ENCODE measurements around the gene APBA2.

APBA2 gene

DNA sequence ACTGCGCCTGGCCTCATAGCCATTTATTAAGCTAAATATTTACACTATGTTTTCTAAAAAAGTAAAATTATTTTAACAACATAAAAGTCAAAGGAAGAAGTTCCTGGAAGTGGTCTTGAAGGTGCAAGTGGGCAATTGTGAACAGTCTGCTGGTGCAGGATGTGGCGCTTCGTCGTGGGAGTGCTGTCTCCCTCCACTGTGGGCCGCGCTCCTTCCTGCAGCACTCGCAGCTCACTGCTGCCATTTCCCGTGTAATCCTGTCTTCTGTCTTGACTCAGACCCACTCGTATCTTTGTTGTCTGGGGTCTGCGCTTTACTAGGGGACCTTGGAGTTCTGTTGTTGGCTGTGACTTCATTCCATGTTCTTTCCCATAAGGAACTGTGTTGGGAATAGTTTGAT, 56.3 kb downstream of the APBA2 start:
- no peak for DNase-seq

DNA sequence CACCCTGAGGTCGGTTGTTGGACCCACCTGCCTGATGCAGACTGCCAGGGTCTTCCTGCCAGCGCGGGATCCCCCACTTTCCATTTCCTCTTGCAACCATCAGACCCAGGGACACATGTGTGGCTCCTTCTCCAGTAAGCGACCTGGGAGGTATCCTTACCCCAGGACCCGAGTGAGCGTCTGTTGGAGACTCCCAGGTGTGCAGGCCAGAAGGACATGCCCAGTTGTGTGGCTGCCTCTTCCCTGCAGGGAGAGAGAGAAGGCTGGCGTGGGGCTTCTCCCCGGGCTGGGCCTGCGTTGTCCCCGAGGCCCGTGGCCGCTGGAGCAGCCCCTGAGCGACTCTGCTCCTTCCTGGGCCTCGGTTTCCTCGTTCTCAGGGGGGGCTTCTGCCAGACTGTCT, 56.8 kb downstream of the APBA2 start:
- DNase-seq: no peak

DNA sequence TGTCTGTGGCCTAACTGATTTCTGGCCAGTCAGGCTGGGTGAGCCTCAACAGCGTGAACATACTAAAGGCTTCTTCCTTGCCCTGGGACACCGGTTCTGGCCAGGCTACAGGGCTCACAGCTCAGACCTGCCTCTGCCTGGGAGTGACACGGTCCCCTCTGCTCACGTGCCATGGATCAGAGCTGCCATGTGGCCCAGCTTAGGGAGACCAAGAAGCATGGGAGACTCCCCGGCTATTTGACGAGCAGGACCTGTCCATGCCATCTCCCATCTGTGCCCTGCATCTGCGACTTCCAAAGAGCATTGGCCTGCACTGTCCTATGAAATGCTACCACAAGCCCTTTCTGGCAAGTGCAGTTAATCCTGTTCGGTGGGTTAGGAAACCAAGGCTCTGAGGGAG, 57.4 kb downstream of the APBA2 start:
- no peak for DNase-seq

DNA sequence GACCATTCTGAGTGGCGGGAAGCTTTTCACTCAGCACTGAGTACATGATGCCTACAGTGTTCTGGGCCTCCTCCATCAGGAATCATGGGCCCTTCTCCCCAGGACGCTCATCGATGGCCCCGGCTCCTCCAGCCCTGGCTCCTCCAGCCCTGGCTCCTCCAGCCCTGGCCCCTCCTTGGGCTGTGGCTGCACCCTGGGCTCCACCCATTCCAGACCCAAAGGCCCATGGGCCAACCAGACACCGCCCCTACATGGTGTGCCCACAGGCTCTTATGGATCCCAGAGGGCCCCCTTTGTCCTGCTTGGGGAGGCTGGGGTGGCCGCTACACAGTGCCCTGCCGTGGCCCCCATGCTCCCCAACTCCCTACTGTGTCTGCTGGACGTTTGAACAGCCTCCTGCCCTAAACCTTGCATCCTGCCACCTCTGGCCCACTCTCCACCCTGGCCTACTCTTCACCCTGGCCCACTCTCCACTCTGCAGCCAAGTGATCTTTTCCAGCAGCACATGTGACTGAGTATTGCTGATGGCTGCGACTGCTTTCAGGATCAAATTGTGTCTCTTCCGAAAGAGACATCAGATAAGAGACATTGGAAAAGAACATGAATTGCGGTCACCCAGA, 57.9 kb downstream of the APBA2 start:
- DNase-seq: no peak

DNA sequence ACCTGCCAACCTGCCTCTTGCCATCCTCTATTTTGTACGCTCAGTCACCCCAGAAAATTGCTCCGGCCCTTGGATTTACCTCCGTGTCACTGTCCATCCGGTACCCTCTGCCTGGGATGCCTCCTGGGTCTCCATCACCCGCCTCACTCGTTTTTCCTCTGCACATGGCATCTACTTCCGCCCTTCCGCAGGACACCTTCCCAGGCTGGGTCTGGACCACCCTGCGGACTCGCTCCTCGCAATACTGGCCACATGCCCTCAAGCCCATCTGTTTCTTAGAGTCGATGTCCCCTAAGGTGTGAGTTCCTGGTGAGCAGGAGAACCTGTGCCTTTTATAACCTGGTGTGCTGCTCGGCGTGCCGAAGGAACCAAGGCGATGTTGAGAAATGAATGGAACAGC, 58.5 kb downstream of the APBA2 start:
- no peak for DNase-seq

DNA sequence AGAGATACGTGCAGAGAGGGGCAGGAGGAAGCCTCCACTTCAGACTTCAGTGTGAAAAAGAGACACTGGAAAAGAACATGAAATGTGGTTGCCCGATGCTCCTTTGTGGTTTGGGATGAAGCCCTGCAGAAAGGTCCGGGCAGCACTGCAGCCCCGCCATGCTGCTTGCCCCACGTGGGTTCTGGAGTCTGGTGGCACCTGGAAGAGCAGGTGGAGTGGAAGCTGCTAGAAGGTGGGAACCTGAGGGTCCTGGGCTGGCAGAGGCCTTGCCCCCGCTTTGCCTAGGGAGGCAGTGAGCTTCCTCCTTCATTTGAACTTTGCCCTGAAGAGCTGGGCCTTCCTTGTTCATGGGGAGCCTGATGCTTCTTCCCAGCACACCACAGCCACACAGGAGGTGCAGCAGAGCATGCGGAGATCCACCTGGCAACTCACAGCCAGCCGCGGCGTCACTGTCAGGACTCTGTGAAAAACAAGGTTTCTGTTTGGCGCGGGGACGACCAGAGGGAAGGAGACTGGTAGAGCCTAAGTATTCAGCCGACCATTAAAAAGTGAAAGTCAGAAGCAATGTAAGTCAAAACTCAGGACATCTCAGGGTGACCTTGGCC, 59.0 kb downstream of the APBA2 start:
- DNase-seq: no peak

DNA sequence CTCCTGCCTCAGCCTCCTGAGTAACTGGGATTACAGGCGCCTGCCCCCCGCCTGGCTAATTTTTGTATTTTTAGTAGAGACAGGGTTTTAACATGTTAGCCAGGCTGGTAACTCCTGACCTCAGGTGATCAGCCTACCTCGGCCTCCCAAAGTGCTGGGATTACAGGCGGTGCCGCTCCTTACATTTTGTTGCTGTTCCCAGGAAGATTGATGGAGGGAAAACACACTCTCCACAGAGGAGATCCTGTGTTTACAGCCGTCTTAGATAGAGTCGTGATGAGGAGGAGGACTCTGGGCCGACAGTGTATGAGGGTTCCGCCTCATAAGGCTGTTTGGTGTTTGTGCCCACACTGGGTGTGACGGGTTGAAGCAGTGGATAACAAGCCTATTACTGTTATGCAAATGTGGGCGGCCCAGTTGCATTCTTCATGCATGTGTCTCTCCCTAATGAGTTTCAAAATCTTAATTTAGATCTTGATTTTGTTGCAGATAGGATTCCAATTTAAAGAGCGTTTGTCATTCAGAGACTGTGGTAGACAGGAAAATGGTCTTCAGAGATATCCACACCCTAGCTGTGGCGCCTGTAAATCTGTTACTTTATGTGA, 60.0 kb downstream of the APBA2 start:
- no peak for DNase-seq

DNA sequence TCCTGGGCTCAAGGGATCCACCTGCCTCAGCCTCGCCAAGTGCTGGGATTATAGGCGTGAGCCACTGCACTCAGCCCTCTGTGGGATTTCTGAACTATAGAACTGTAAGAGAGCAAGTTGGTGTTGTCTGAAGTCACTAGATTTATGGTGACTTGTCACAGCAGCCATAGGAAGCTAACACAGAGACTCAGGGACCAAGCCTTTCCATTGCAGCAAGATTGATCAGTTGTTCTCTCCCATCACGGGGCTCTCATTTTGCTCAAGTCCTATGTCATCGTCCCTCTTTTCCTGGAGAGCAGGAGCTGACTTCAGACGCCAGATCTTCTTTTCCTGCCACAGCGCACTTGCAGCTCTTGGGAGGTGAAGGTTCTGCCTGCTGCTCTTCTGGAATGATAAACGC, 61.0 kb downstream of the APBA2 start:
- DNase-seq: no peak

DNA sequence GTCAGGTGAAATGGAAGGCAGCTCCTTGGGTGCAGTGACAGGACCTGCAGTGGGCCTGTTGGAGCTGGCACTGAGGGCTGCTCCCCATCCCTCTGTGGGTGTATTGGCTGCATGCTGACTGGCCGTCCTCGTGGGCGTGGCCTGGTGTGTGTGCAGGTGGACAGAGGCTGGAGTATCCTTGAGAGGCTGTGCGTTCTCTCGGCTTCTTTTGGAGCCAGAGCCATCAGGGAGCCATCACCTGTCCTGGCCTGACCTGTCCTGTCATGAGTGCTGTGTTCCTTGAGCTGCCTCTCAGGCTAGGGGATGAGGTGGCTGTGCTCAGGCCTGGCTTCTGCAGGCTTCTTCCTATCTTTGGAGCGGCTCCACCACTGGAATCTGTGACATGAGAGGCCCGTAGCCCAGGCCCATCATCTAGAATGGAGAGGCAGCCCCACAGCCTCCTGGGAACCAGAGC, 61.5 kb downstream of the APBA2 start:
- no peak for DNase-seq

DNA sequence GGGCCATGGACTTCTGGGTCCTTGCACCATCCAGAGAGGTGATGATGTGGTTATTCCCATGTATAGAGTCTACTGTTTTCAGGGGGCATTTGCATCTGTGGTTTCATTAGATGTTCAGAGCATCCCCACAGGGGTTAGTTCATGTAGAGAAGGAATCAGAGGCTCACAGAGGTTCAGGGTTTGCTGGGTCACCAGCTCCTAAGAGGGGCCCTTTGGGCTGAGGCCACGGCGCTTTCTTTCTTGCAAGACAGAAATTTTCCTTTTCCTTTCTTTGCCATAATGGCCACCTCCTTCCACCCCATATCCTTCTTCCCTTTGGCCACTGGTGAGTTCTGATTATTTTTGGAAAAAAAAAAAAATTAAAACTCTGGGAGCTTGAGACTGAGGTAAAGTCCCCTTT, 62.3 kb downstream of the APBA2 start:
- no peak for DNase-seq

DNA sequence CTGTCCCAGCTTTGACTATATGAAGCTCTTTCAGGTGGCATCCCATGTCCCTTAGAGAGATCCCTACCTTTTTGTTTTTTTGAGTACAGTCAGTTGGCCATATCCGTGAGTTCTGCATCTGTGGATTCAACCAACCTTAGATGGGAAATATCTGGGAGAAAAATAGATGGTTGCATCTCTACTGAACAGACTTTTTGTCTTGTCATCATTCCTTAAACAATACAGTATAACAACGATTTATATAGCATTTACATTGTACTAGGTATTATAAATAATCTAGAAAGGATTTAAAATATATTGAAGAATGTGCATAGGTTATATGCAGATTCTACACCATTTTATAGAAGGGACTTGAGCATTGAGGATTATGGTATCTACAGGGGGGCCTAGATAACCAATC, 65.1 kb downstream of the APBA2 start:
- DNase-seq: no peak

DNA sequence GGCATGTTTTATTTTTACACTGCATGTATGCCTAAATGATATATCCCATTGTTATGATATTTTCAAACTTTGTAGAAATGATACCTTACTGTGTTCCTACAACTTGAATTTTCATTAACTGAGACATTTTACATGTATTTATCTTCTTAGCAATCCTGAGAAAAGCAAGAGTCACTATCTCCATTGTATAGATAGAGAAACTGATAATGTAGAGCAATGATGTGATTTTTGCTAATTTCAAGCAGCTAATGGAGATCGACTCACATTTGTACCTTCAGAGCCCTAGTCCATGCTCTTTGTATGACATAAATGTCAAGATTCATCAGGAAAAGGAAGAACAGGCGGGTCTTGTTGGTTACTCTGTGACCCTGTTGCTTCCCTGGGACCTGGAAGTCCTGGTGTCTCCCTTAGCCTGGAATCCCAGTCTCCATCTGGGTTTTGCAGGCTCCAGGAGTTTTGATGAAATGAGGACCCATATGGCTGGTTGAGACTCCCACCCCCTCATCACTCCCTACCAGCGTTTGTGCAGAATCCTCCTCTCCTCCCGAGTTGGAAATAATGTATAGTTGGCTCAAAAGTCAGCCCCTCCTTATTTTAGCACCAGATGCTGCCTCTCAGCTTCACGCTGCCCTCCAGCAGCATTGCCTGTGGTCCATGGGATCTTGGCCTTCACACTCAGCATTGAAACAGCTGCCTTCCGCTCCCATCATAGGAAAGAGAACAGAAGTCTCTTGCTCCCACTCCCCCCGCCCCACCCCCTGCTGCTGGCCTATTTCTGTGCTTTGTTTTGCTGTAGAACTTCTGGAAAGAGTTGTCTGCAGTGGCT, 67.1 kb downstream of the APBA2 start:
- DNase-seq: no peak

DNA sequence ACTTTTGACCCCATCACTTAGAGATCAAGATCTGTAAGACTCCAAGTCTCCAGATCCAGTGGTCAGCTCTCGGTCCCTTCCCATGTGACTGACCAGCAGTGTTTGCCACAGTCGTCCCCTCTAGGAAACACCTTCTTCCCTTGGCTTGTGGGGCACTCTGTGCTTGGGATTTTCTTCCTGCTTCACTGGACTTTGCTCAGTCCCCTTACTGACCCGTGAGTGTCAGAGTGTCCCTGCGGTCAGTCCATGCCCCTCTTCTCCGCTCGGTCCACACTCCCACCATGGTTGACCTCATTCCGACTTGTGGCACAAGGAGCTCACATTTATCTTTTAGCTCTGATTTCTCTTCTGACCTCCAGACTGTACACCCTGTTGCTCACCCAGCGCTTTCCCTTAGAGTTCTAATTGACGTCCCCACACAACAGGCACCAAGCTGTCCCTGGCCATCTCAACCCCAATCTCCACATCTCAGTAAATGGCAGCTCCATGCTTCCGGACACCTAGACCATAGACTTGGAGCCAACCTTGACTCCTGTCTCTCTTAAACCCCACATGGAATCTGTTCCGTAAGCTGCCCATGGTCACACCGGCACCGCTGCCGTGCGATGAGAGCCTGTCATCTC, 67.9 kb downstream of the APBA2 start:
- DNase-seq: no peak

DNA sequence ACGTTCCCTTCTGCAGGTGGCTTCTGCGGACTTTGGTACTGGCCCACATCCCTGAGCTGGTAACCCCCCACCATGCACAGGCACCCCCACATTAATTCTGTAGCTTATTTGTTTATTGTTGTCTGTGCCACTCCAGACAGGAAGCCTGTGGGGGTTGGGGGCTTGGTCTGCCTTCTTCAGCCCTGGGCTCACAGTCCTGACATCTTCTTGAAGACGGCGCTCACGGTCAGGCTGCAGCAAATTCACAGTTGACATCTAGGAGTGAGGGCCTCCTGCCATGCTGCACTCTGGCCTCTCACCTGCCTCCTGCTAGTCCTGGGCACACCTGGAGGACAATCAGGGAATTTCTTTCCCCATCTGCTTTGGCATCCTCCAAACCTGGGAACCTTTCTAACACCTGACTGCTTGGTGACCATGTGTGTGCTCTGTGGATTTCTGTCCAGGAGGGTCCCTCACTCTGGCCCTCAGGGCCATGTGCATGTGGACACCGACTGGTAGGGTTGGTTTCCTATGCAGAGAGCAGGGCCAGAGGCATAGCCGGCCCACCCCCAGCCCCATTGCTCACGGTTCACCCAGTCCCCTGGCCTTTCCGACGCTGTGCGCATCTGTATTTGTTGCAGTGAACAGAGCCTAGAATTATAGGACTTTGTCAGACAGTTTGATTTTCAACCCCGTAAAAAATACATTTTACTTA, 68.8 kb downstream of the APBA2 start:
- no peak for DNase-seq

DNA sequence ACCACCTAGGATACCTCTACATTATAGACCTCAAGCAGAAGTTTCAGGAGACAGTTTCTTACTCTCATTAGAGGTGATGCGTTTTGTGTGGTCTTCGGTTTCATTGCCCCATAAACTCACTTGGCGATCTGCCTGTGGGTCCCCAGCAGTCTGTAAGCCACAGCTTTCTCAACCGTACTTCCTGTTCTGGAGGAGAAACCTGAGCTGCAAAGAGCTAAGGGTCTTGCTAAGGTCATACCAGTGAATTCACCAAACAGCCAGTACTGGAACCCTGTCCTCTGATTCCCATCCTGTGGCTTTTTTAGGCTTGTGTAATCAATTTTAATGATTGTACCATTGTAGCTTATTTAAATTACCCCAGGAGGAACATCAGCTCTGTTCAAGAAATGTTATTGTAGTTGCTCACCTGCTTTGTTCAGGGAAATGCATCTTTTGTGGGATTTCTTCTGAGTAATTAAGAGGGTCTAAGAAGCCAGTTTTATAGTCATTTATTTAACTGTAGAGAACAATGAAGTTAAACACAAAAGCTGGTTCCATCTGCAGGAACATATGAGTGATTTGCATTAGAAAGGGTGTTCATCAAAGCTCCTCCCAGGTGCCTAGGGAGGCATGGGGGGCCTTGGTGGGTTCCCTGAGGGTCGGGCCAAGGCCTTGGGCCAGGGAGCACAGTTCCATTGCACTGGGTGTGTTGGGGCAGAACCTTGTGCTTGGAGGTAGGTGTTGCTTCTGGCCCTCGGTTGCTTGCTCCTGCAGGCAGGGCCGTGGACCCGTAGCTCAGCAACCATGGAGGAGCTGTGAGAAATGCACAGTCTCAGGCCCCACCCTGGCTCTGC, 69.6 kb downstream of the APBA2 start:
- no peak for DNase-seq

DNA sequence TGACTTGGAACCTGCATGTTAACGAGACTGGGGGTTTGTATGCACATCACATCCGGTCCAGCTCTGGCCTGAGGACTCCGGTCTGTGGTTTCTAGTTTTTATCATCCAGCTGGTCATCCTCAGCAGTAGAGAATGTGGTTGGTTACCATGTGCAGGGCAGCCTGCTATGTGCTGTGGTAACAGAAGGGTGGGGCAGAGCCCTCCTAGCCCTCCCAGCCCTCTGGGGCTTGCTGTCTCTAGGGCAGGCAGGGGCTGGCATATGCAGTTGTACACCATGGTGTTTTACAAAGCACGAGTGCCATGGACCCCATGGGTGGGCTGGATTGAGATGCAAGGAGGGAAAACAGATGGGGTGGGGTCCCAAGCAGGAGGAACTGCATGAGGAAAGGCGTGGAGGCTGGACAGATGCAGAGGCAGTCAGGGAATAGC, 70.2 kb downstream of the APBA2 start:
- no peak for DNase-seq

DNA sequence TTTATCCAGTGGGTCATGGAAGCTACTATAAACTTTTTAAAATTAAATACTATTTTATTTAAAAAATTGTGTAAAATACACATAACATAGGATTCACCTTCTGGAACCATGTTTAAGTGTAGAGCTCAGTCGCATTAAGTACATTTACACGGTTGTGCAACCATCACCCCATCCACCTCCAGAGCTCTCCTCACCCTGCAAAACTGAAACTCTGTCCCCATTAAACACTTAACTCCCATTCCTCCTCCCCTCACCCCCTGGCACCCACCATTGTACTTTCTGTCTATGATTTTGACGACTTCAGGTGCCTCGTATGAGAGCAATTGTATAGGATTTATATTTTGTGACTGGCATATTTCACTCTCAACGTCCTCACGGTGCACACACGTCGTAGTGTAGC, 70.7 kb downstream of the APBA2 start:
- no peak for DNase-seq

DNA sequence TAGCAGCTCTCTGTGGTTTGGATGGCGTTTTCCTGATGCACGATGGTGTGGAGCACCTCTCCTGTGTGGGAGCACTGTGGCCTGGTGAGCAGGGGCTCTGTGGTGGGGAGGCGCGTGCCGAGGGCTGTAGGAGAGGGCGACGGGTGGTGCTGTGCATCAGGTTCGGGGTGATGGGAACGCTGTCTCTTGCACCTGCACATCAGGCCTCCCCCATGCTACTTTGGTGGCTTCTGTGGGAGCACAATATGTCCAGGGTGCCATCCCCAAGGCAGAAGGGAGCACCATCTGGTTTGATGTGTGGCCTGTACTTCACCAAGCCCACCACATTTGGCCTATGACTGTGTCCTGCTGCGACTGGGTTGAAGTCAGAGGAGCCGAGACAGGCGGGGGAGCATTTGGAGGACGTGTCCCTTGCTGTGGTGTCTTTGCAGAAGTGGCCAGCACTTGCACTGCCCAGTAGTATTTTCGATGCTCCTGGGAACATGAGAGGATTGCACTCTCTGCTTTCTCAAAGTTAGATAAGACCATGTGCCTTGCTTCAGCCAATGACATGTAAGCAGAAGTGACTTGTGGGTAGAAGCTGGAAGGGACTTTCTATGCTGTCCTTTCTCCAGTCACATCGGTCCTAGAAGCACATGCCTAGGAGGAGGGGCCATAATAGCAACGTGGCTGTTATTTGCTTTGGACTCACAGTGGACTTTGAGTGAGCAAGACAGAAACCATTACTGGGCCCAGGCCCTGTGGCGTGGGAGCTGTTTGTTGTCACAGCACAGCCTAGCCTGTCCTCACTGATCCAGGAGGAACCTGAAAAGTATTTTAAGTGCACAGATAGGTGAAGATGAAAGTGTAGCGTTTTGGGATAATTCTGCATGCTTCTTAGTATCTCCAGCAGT, 72.1 kb downstream of the APBA2 start:
- DNase-seq: no peak

DNA sequence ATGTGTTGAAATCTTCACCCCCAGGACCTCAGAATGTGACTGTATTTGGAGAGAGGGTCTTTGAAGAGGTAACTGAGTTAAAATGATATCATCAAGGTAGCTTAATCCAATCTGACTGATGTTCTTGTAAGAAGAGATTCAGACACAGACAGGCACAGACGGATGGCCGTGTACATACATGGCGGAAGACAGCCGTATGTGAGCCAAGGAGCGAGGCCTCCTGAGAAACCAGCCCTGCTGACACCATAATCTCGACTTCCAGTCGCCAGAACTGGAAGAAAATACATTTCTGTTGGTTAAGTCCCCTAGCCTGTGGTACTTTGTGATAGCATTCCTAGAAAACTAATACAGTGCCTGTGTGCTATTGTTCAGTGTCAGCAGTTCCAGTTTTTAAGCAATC, 73.6 kb downstream of the APBA2 start:
- DNase-seq: no peak

DNA sequence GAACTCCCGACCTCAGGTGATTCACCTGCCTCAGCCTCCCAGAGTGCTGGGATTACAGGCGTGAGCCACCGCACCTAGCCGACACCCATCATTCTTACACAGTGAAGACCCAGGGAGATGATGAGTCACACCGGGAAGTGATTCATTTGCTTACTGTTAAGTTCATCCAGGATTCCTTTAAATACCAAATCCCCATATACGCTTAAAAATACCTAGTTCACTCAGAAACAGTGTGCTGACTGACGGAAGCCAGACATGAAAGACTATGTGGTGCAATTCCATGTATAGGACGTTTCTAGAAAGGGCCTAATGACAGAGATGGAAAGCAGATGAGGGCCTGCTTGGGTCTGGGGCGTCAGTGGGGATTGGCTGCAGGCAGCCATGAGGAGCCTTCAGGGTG, 75.2 kb downstream of the APBA2 start:
- DNase-seq: no peak

DNA sequence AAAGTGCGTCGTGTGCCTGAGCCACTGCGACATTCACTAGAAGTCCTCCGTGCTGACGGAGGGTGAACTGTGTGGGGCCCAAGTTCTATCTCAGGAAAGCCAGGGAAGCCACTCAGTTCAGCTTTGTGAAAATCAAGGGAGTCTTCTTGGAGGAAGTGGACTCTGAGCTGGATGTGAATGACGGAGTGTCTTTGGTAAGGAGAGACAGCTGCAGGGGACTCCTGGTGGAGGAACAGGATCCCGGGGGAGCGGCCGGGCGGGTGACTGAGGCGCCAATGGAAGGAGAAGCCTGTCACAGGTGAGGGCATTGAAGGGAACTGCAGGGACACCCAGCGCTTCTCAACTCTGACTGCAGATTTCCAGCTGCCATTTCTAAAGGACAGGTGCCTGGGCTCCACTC, 75.6 kb downstream of the APBA2 start:
- DNase-seq: no peak
